ENCODE results near the gene KDM4C. TPM values are rescaled to one million over a fixed set of nuclear protein-coding genes. Genes with fewer than 3 reads are reported as not detected.

KDM4C gene
- total RNA-seq, 1 donor from 2014 or later, result 63.5 TPM

DNA sequence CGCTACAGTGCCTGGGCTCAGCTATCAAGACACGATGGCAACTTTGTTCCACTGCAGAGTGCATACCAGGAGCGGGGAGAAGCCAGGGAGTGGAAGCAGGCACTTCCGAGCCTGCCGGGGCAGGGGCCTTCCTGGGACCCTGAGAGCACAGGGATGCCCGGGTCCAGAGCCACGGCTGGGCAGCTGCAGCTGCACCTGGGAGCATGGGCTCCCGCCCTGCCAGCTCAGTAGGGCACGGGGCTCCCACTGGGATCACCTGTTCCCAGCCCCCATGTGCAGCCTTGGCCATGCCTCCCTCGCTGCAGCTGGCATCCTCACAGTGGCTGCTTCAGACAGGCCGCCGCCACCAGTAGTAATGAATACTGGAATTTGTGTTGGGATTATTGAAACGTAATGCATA is 391.5 kb downstream of the KDM4C start:
- no peak overlapping the region for H3K4me3 Mint-ChIP-seq (ENCODE audit: unreplicated experiment)
- DNase-seq, result no peak
- no peak for TF ChIP-seq CTCF (IDR thresholded peaks at IDR 0.05; ENCODE audit: partially characterized antibody, unreplicated experiment)

GRCh38 chr9:7150153-7150890 is 392.5 kb downstream of the KDM4C start:
- Mint-ChIP-seq H3K27ac (ENCODE audit: unreplicated experiment) (no peak overlapping the region), H3K9me3 (ENCODE audit: unreplicated experiment) (no peaks in the 10 kb centered on the region), H3K36me3 (ENCODE audit: unreplicated experiment) (no peaks in the 10 kb centered on the region), H3K4me3 (ENCODE audit: unreplicated experiment) (no peak overlapping the region), H3K27me3 (ENCODE audit: unreplicated experiment) (peaks cover 3% of the 10 kb centered on the region), H3K4me1 (ENCODE audit: low read depth, unreplicated experiment) (peaks cover 17% of the 10 kb centered on the region)
- TF ChIP-seq CTCF (IDR thresholded peaks at IDR 0.05; ENCODE audit: partially characterized antibody, unreplicated experiment), result no peak
- DNase-seq, result no peak

More for the DNA sequence above, 391.5 kb downstream of the KDM4C start:
- Mint-ChIP-seq H3K27me3 (ENCODE audit: unreplicated experiment) (peaks cover 2% of the 10 kb centered on the region), H3K27ac (ENCODE audit: unreplicated experiment) (no peak overlapping the region), H3K9me3 (ENCODE audit: unreplicated experiment) (no peaks in the 10 kb centered on the region), H3K36me3 (ENCODE audit: unreplicated experiment) (no peaks in the 10 kb centered on the region), H3K4me1 (ENCODE audit: low read depth, unreplicated experiment) (peaks cover 13% of the 10 kb centered on the region)

DNA sequence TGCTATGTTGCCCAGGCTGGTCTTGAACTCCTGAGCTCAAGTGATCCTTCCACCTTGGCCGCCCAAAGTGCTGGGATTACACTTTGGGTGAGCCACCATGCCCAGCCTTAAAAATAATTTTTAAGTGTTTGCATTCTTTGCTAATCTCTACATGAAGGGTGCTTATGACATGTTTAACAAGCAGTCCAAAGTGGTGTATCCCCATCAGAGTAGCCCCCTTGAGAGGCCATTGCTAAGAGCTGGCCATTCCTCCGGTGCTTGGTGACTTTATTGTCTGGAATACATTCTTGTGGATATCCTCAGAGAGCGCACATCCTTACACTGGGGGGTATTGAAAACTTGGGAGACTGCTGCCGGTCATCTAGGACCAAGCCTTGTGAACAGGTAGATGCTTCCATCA is 395.4 kb downstream of the KDM4C start:
- TF ChIP-seq CTCF (IDR thresholded peaks at IDR 0.05; ENCODE audit: partially characterized antibody, unreplicated experiment), result no peak
- Mint-ChIP-seq H3K36me3 (ENCODE audit: unreplicated experiment) (no peaks in the 10 kb centered on the region), H3K4me1 (ENCODE audit: low read depth, unreplicated experiment) (peaks cover 13% of the 10 kb centered on the region), H3K4me3 (ENCODE audit: unreplicated experiment) (no peak overlapping the region), H3K9me3 (ENCODE audit: unreplicated experiment) (no peaks in the 10 kb centered on the region), H3K27ac (ENCODE audit: unreplicated experiment) (peak overlapping the region; percentile 56), H3K27me3 (ENCODE audit: unreplicated experiment) (peaks cover 3% of the 10 kb centered on the region)
- DNase-seq, result no peak

DNA sequence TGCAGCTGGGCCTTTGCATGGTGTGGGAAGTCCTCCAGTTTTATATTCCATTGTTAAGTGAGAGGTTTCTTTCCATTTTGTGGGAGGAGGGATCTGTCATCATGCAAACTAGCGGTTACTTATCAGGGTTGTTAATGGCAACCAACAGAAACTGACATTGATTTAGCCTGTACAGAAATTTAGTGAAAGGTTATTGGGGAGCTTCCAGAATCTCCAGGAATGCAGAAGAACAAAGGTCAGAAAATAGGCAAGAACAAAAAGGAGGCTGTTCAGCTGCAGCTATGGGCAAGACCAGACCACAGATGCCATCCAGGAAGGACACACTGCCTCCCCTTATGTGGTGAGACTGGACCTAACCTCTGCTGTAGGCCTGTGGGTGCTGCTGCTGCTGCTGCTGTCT is 395.8 kb downstream of the KDM4C start:
- Mint-ChIP-seq H3K4me1 (ENCODE audit: low read depth, unreplicated experiment) (peaks cover 13% of the 10 kb centered on the region), H3K4me3 (ENCODE audit: unreplicated experiment) (no peak overlapping the region), H3K36me3 (ENCODE audit: unreplicated experiment) (no peaks in the 10 kb centered on the region), H3K9me3 (ENCODE audit: unreplicated experiment) (peaks cover 2% of the 10 kb centered on the region), H3K27ac (ENCODE audit: unreplicated experiment) (peak overlapping the region; percentile 56), H3K27me3 (ENCODE audit: unreplicated experiment) (peaks cover 4% of the 10 kb centered on the region)
- TF ChIP-seq CTCF (IDR thresholded peaks at IDR 0.05; ENCODE audit: partially characterized antibody, unreplicated experiment), result no peak
- no peak for DNase-seq

DNA sequence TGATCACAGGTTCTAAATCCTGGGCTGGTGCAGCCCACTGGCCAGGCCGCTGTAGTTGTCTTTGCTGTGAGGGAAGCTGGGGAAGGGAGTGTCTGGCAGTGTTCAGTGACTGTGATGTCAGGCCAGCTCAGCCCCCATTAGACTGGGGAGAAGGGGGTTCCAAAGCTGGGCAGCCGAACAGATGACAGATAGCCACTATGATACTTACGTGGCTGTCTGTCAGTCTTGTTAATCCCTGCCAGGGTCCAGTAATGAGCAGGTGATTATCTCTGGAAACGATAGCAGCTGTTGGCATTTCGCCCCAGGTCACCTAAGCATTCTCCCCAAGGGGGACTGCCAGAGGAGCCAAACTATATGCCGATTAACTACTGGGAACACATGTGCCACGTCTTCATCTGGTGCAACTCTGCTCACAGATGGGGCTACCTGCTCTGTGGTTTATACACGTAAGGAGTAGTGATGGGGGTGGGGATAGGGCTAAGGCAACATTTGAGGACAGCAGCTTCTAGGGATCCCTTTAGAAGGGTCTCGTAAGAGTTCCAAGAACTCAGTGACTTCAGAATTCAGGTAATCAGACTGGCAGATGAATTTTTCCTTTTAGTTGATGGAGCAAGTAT is 396.3 kb downstream of the KDM4C start:
- Mint-ChIP-seq H3K4me3 (ENCODE audit: unreplicated experiment) (no peak overlapping the region), H3K27ac (ENCODE audit: unreplicated experiment) (peak overlapping the region; percentile 56), H3K4me1 (ENCODE audit: low read depth, unreplicated experiment) (peaks cover 13% of the 10 kb centered on the region)

More for the DNA sequence above, 396.3 kb downstream of the KDM4C start:
- Mint-ChIP-seq H3K36me3 (ENCODE audit: unreplicated experiment) (no peaks in the 10 kb centered on the region), H3K27me3 (ENCODE audit: unreplicated experiment) (peaks cover 4% of the 10 kb centered on the region), H3K9me3 (ENCODE audit: unreplicated experiment) (peaks cover 6% of the 10 kb centered on the region)
- DNase-seq, result no peak
- TF ChIP-seq CTCF (IDR thresholded peaks at IDR 0.05; ENCODE audit: partially characterized antibody, unreplicated experiment), result no peak
